Dendritic cell treated with granulocyte-macrophage colony-stimulating factor and Interleukin-4, amounts not matched to agents 40 ng/mL and 50 ng/mL, for 4 days (primary cell): Measurements from ENCODE around the gene ASRGL1.
"Not testable (repeated sequence)": the region's sequence is repeated elsewhere in the genome, so short reads cannot be mapped to it uniquely, and the experiment has no call there.

Experiments used
- H3K27ac Mint-ChIP-seq: one replicate; pipeline ENCODE4 v1.8.0; 2022; ENCODE audit warnings: mild to moderate bottlenecking, mixed read lengths
- H3K27me3 Mint-ChIP-seq: one replicate; pipeline ENCODE4 v1.8.0; 2022; ENCODE audit warnings: mild to moderate bottlenecking, mixed read lengths
- H3K36me3 Mint-ChIP-seq: one replicate; pipeline ENCODE4 v1.8.0; 2022; ENCODE audit warnings: low read depth, mixed read lengths
- H3K4me1 Mint-ChIP-seq: one replicate; pipeline ENCODE4 v1.8.0; 2022; ENCODE audit warnings: low read depth, mixed read lengths
- H3K4me3 Mint-ChIP-seq: one replicate; pipeline ENCODE4 v1.8.0; 2022; ENCODE audit warnings: mild to moderate bottlenecking, moderate library complexity, mixed read lengths
- H3K9me3 Mint-ChIP-seq: one replicate; pipeline ENCODE4 v1.8.0; 2022; ENCODE audit warnings: mixed read lengths
- intact Hi-C: fragments of 100-400 bp; cut with micrococcal nuclease; formaldehyde crosslinking; loops from one replicate; pipeline ENCODE4 v1.15.0; 2022

ASRGL1 gene

DNA sequence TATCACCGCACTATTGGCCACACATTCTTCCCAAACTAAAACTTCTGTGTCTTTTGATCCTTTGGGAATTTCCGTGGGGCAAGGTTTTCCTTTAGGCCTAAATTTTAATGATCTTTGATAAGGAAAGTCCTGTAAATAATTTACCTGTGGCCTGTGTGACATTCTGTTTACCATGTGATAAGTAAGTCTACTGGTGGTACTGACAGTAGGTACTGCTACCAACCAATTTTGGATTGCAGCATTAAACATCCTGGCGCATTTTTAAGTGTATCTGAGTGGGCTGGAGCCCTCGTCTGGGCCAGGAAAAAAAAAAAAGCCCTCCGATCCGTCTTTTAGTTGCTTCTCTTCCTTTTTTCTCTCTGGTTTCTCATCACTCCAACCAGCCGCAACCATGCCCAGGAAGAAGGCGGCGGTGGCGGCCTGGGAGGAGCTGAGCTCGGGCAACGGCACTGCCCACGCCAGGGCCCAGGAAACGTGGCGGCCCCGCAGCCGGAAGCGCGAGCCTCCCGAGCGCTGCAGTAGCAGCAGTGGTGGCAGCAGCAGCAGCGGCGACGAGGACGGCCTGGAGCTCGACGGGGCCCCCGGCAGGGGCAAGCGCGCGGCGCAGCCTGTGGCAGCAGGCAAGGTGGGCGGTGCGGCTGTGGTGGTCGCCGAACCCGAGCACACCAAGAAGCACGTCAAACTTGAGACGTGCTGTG lies 33.6 kb downstream of the ASRGL1 start:
- Mint-ChIP-seq H3K27me3 (no peaks in the 10 kb centered on the region), H3K9me3 (no peaks in the 10 kb centered on the region), H3K27ac (peak overlapping the region; percentile 46), H3K36me3 (no peaks in the 10 kb centered on the region), H3K4me1 (no peaks in the 10 kb centered on the region), H3K4me3 (peak overlapping the region; percentile 64)
- intact Hi-C loops: no loop called here

DNA sequence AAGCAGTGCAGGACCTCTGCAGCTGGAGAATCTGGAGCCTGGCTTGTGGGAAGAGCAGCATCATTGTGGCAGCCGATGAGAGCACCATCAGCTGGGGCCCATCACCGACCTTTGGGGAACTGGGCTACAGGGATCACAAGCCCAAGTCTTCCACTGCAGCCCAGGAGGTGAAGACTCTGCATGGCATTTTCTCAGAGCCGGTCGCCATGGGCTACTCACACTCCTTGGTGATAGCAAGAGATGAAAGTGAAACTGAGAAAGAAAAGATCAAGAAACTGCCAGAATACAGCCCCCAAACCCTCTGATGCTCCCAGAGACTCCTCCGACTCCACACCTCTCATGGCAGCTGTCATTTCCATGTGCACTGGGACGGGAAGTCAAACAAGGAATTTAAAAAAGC lies 35.6 kb downstream of the ASRGL1 start:
- H3K36me3 Mint-ChIP-seq: no peaks in the 10 kb centered on the region
- H3K27ac Mint-ChIP-seq: no peak overlapping the region
- no peaks in the 10 kb centered on the region for H3K9me3 Mint-ChIP-seq
- intact Hi-C loops: no loop called here
- no peaks in the 10 kb centered on the region for H3K27me3 Mint-ChIP-seq
- no peaks in the 10 kb centered on the region for H3K4me1 Mint-ChIP-seq
- no peak overlapping the region for H3K4me3 Mint-ChIP-seq

DNA sequence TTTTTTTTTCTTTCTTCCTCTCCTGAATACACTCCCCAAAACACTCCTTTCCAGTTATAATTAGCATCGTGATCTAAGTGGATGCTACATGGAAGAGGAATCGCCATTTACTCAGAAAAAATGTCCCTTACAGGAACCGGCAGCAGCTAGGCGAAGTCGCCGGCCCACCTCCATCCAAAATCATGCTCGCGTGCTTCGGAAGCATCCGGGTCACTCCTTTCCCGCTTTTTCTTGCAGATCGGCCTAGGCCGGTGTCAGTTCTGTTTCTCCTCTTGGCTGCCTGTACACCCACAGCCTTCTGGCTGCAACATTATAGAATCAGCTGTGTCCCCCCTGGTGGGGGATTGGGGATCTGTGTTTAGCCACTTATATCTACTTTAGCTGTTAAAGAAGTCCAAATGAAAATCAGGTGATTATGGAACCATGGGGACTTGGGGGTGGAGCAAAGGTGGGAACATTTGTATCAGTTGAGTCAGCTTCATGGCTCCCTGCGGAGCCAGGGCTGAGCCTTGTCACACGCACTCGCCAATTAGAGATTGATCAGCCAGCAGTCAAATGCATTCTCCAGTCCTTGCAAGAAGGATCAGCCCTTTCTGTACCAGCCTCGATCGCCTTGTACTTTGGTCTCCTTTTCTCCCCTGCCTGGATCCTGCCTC lies 36.3 kb downstream of the ASRGL1 start:
- H3K27ac Mint-ChIP-seq: no peak overlapping the region
- H3K4me1 Mint-ChIP-seq: no peaks in the 10 kb centered on the region
- H3K36me3 Mint-ChIP-seq: no peaks in the 10 kb centered on the region
- H3K4me3 Mint-ChIP-seq: no peak overlapping the region
- H3K9me3 Mint-ChIP-seq: no peaks in the 10 kb centered on the region
- intact Hi-C loops: no loop called here
- H3K27me3 Mint-ChIP-seq: no peaks in the 10 kb centered on the region

GRCh38 chr11:62374801-62375200 lies 37.6 kb downstream of the ASRGL1 start:
- Mint-ChIP-seq H3K27me3 (no peaks in the 10 kb centered on the region), H3K36me3 (no peaks in the 10 kb centered on the region), H3K4me3 (no peak overlapping the region), H3K4me1 (no peaks in the 10 kb centered on the region), H3K27ac (no peak overlapping the region), H3K9me3 (no peaks in the 10 kb centered on the region)
- intact Hi-C loops: no loop called here

- not testable (repeated sequence) for H3K4me3 Mint-ChIP-seq, H3K36me3 Mint-ChIP-seq, H3K27me3 Mint-ChIP-seq, H3K9me3 Mint-ChIP-seq, H3K4me1 Mint-ChIP-seq, H3K27ac Mint-ChIP-seq
- intact Hi-C loops: loop anchor here (1.0 kb wide), 1 partner anchor 38 kb away; no protein-coding TSS in a partner anchor
Measured at GRCh38 chr11:62378459-62379063, 41.3 kb downstream of the ASRGL1 start.

DNA sequence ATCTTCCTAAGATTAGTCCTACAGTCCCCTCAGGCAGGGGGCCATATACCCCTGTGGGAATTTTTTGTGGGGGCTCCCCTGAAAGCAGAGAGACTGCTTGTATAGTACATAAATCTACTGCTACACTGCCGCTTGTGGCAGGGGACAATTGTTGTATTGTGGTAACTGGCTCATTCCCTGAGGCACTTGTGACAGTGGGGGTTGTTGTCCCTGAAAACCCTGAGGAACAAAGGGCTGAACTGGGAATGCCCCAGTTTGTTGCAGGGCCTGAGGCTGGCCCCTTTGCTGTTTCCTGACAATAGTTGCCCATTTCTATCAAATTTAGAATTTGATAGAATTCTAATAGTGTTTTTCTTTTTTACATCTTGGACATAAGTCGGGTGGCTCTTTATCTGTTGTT lies 42.3 kb downstream of the ASRGL1 start:
- H3K4me1 Mint-ChIP-seq, H3K27me3 Mint-ChIP-seq, H3K9me3 Mint-ChIP-seq, intact Hi-C loops, H3K36me3 Mint-ChIP-seq, H3K4me3 Mint-ChIP-seq, H3K27ac Mint-ChIP-seq: not testable (repeated sequence)

DNA sequence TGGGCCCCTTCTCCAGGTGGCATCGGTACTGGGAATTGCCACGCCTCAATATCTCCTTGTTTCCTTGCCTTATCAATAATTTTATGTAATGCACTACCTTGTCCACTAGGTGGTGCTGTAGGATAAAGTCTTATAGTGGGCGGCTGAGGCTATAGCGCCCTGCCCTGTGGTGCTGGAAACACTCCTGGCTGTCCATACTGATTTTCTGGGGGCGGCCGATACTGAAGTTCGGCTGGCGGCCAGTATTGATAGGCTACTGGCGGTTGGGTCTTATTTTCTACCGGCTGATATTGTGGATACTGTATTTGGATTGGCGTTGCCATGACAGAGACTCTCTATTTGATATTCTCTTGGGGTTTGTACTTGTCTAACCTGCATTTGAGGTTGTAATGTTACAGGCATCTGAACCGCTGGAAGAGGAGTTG lies 43.6 kb downstream of the ASRGL1 start:
- H3K4me1 Mint-ChIP-seq, H3K9me3 Mint-ChIP-seq, H3K36me3 Mint-ChIP-seq, H3K4me3 Mint-ChIP-seq, H3K27ac Mint-ChIP-seq, intact Hi-C loops, H3K27me3 Mint-ChIP-seq: not testable (repeated sequence)

DNA sequence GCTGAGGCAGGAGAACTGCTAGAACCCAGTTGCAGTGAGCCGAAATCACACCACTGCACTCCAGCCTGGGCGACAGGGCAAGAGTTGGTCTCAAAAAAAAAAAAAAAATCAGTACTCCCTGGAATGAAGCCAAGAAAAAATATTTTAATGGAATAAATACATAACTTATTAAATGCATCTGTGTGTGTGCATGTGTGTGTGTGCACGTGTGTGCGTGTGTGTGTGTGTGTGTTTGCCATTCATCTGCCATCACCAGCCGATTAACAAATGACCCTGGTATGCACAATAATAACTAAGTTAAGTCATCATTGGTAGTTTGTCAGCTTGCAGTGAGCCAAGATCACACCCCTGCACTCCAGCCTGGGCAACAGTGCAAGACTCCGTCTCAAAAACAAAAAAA lies 46.6 kb downstream of the ASRGL1 start:
- H3K27ac Mint-ChIP-seq: no peak overlapping the region
- H3K4me1 Mint-ChIP-seq: peaks cover 8% of the 10 kb centered on the region
- H3K4me3 Mint-ChIP-seq: no peak overlapping the region
- H3K9me3 Mint-ChIP-seq: no peaks in the 10 kb centered on the region
- no peaks in the 10 kb centered on the region for H3K27me3 Mint-ChIP-seq
- intact Hi-C loops: no loop called here
- no peaks in the 10 kb centered on the region for H3K36me3 Mint-ChIP-seq

DNA sequence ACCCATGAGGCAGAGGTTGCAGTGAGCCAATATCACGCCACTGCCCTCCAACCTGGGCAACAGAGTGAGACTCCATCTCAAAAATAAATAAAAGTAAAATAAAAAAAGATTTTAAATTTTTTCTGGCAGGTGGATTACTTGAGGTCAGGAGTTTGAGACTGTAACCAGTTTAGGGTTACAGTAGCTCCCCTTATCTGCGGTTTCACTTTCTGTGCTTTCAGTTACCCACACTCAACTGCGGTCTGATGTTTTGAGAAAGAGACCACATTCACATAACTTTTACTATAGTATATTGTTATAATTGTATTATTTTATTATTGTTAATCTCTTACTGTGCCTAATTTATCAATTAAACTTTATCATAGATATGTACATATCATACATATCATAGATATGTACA lies 48.8 kb downstream of the ASRGL1 start:
- intact Hi-C loops, H3K9me3 Mint-ChIP-seq, H3K27ac Mint-ChIP-seq: not testable (repeated sequence)

GRCh38 chr11:62387381-62387780 lies 50.1 kb downstream of the ASRGL1 start:
- no peaks in the 10 kb centered on the region for H3K27me3 Mint-ChIP-seq
- intact Hi-C loops: no loop called here
- no peak overlapping the region for H3K27ac Mint-ChIP-seq
- no peak overlapping the region for H3K4me3 Mint-ChIP-seq
- no peaks in the 10 kb centered on the region for H3K9me3 Mint-ChIP-seq
- no peaks in the 10 kb centered on the region for H3K4me1 Mint-ChIP-seq
- peaks cover 14% of the 10 kb centered on the region for H3K36me3 Mint-ChIP-seq

More for the DNA sequence above, 48.8 kb downstream of the ASRGL1 start:
- H3K27me3 Mint-ChIP-seq, H3K36me3 Mint-ChIP-seq, H3K4me3 Mint-ChIP-seq, H3K4me1 Mint-ChIP-seq: not testable (repeated sequence)

DNA sequence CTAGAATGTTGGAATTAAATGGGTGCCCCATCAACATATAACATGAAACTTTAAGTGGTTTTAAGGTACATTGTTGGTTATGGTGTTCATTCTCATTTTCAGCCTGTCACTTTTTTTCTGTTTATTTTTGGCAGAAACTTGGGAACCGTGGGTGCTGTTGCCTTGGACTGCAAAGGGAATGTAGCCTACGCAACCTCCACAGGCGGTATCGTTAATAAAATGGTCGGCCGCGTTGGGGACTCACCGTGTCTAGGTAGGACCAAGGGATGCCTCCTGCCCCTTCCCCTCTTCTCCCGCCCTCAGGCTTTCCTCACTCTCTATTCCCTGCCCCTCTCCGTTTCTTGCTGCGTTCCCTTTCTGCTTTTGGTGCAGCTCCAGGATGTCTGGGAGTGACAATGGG lies 51.8 kb downstream of the ASRGL1 start:
- Mint-ChIP-seq H3K4me1 (no peaks in the 10 kb centered on the region), H3K27me3 (no peaks in the 10 kb centered on the region), H3K9me3 (no peaks in the 10 kb centered on the region), H3K36me3 (peaks cover 17% of the 10 kb centered on the region), H3K27ac (no peak overlapping the region), H3K4me3 (no peak overlapping the region)
- intact Hi-C loops: no loop called here

- Mint-ChIP-seq H3K27me3 (no peaks in the 10 kb centered on the region), H3K36me3 (peaks cover 17% of the 10 kb centered on the region), H3K9me3 (no peaks in the 10 kb centered on the region), H3K4me3 (no peak overlapping the region), H3K27ac (no peak overlapping the region), H3K4me1 (peaks cover 9% of the 10 kb centered on the region)
- intact Hi-C loops: loop anchor here (10.0 kb wide), 1 partner anchor 305 kb away; no protein-coding TSS in a partner anchor
Measured at GRCh38 chr11:62390237-62390636, 53.0 kb downstream of the ASRGL1 start.

GRCh38 chr11:62390722-62391121 lies 53.5 kb downstream of the ASRGL1 start:
- Mint-ChIP-seq H3K9me3 (no peaks in the 10 kb centered on the region), H3K4me3 (no peak overlapping the region), H3K27me3 (no peaks in the 10 kb centered on the region), H3K36me3 (peaks cover 17% of the 10 kb centered on the region), H3K27ac (no peak overlapping the region), H3K4me1 (peaks cover 11% of the 10 kb centered on the region)
- intact Hi-C loops: loop anchor here (10.0 kb wide), 1 partner anchor 304 kb away; no protein-coding TSS in a partner anchor

GRCh38 chr11:62391642-62392425 lies 54.6 kb downstream of the ASRGL1 start:
- H3K27ac Mint-ChIP-seq: no peak overlapping the region
- H3K36me3 Mint-ChIP-seq: peaks cover 17% of the 10 kb centered on the region

More at GRCh38 chr11:62391642-62392425, 54.6 kb downstream of the ASRGL1 start:
- Mint-ChIP-seq H3K9me3 (no peaks in the 10 kb centered on the region), H3K4me1 (peaks cover 22% of the 10 kb centered on the region), H3K4me3 (no peak overlapping the region), H3K27me3 (no peaks in the 10 kb centered on the region)
- intact Hi-C loops: loop anchor here (10.0 kb wide), 1 partner anchor 303 kb away; no protein-coding TSS in a partner anchor
